Spleen (tissue), 7 donors: ENCODE measurements around the gene IMP4.

Source experiments
- CTCF ChIP-seq, 11 experiments: fragments of 200-600 bp in 7 of 11; fragments of 450-650 bp in 4 of 11; sonication (generic) in 4 of 11; IDR thresholded peaks in 8 of 11; conservative IDR thresholded peaks in 3 of 11; 1 replicate in 7 of 11; 2 replicates in 4 of 11; pipeline versions ENCODE4 v1.4.0 to v1.8.0; 2016 to 2021; ENCODE audit warnings: antibody characterized with exemption in 11 of 11, inconsistent platforms in 4 of 11, mild to moderate bottlenecking in 1 of 11
- POLR2AphosphoS5 ChIP-seq, 3 donors: sonication (generic); formaldehyde crosslinking; IDR thresholded peaks; one replicate each; pipeline ENCODE4 v1.5.1; 2017; ENCODE audit warnings: antibody characterized with exemption in 3 of 3
- donor health status: DM: no; HTN: no; CAD: no; lungs with moderate emphysema.
- donor health status: DM: no; HTN: no; CAD: no.
- donor health status: DM: no; HTN: no; CAD: no.

GRCh38 chr2:130303169-130303568 is 39.5 kb upstream of the IMP4 start:
- no peak for TF ChIP-seq POLR2AphosphoS5 (IDR thresholded peaks at IDR 0.05)
- no peak for TF ChIP-seq CTCF (IDR thresholded peaks at IDR 0.05 in 8 of 11, conservative IDR thresholded peaks at IDR 0.05 in 3 of 11)
